Measurements from ENCODE around the gene MTCL1. TPM values are rescaled to one million over a fixed set of nuclear protein-coding genes. Genes with fewer than 3 reads are reported as not detected.

The MTCL1 gene
- total RNA-seq, 1 donor from 2014 or later: 100 TPM

- no peak for TF ChIP-seq CTCF (IDR thresholded peaks at IDR 0.05; ENCODE audit: partially characterized antibody, unreplicated experiment)
- H3K27me3 Mint-ChIP-seq (ENCODE audit: unreplicated experiment): no peaks in the 10 kb centered on the region
- peaks cover 5% of the 10 kb centered on the region for H3K4me1 Mint-ChIP-seq (ENCODE audit: low read depth, unreplicated experiment)
- H3K4me3 Mint-ChIP-seq (ENCODE audit: unreplicated experiment): no peak overlapping the region
- H3K36me3 Mint-ChIP-seq (ENCODE audit: unreplicated experiment): no peaks in the 10 kb centered on the region
- H3K27ac Mint-ChIP-seq (ENCODE audit: unreplicated experiment): no peak overlapping the region
- DNase-seq: no peak
- H3K9me3 Mint-ChIP-seq (ENCODE audit: unreplicated experiment): peaks cover 3% of the 10 kb centered on the region
Measured at GRCh38 chr18:8735274-8735673, 29.9 kb downstream of the MTCL1 start.

GRCh38 chr18:8741117-8741516, 35.8 kb downstream of the MTCL1 start:
- Mint-ChIP-seq H3K4me3 (ENCODE audit: unreplicated experiment) (no peak overlapping the region), H3K27ac (ENCODE audit: unreplicated experiment) (no peak overlapping the region), H3K4me1 (ENCODE audit: low read depth, unreplicated experiment) (peaks cover 22% of the 10 kb centered on the region), H3K9me3 (ENCODE audit: unreplicated experiment) (peaks cover 5% of the 10 kb centered on the region), H3K36me3 (ENCODE audit: unreplicated experiment) (no peaks in the 10 kb centered on the region), H3K27me3 (ENCODE audit: unreplicated experiment) (no peaks in the 10 kb centered on the region)
- no peak for TF ChIP-seq CTCF (IDR thresholded peaks at IDR 0.05; ENCODE audit: partially characterized antibody, unreplicated experiment)
- no peak for DNase-seq

- H3K9me3 Mint-ChIP-seq (ENCODE audit: unreplicated experiment): peaks cover 2% of the 10 kb centered on the region
- DNase-seq: no peak
Measured at GRCh38 chr18:8741532-8741931, 36.2 kb downstream of the MTCL1 start.

GRCh38 chr18:8742387-8743361, 37.3 kb downstream of the MTCL1 start:
- H3K27me3 Mint-ChIP-seq (ENCODE audit: unreplicated experiment): no peaks in the 10 kb centered on the region
- H3K4me3 Mint-ChIP-seq (ENCODE audit: unreplicated experiment): no peak overlapping the region
- no peak for TF ChIP-seq CTCF (IDR thresholded peaks at IDR 0.05; ENCODE audit: partially characterized antibody, unreplicated experiment)
- no peaks in the 10 kb centered on the region for H3K36me3 Mint-ChIP-seq (ENCODE audit: unreplicated experiment)
- DNase-seq: no peak
- H3K9me3 Mint-ChIP-seq (ENCODE audit: unreplicated experiment): peaks cover 2% of the 10 kb centered on the region
- H3K4me1 Mint-ChIP-seq (ENCODE audit: low read depth, unreplicated experiment): peaks cover 22% of the 10 kb centered on the region
- H3K27ac Mint-ChIP-seq (ENCODE audit: unreplicated experiment): no peak overlapping the region

More at GRCh38 chr18:8741532-8741931, 36.2 kb downstream of the MTCL1 start:
- H3K27me3 Mint-ChIP-seq (ENCODE audit: unreplicated experiment): no peaks in the 10 kb centered on the region
- H3K36me3 Mint-ChIP-seq (ENCODE audit: unreplicated experiment): no peaks in the 10 kb centered on the region
- peaks cover 22% of the 10 kb centered on the region for H3K4me1 Mint-ChIP-seq (ENCODE audit: low read depth, unreplicated experiment)
- H3K4me3 Mint-ChIP-seq (ENCODE audit: unreplicated experiment): no peak overlapping the region
- no peak overlapping the region for H3K27ac Mint-ChIP-seq (ENCODE audit: unreplicated experiment)
- TF ChIP-seq CTCF (IDR thresholded peaks at IDR 0.05; ENCODE audit: partially characterized antibody, unreplicated experiment): no peak

- no peaks in the 10 kb centered on the region for H3K36me3 Mint-ChIP-seq (ENCODE audit: unreplicated experiment)
- H3K27me3 Mint-ChIP-seq (ENCODE audit: unreplicated experiment): no peaks in the 10 kb centered on the region
- DNase-seq: no peak
- H3K9me3 Mint-ChIP-seq (ENCODE audit: unreplicated experiment): peaks cover 4% of the 10 kb centered on the region
- no peak overlapping the region for H3K4me3 Mint-ChIP-seq (ENCODE audit: unreplicated experiment)
- H3K4me1 Mint-ChIP-seq (ENCODE audit: low read depth, unreplicated experiment): peaks cover 22% of the 10 kb centered on the region
- no peak overlapping the region for H3K27ac Mint-ChIP-seq (ENCODE audit: unreplicated experiment)
- no peak for TF ChIP-seq CTCF (IDR thresholded peaks at IDR 0.05; ENCODE audit: partially characterized antibody, unreplicated experiment)
Measured at GRCh38 chr18:8744038-8744437, 38.7 kb downstream of the MTCL1 start.

Data from glutamatergic neuron (in vitro differentiated cells).